GM13976 (cell line): ENCODE data around the gene POLK.

ENCODE experiments used
- DNase-seq: peaks from one replicate; pipeline ENCODE4 v3.0.0; 2012; ENCODE audit warnings: low spot score
- in situ Hi-C: fragments of 300-500 bp; cut with MboI; formaldehyde crosslinking; loops from one replicate; pipeline ENCODE4 v1.12.0; 2022; ENCODE audit warnings: low sequenced_read_pairs, mixed read lengths, inconsistent platforms; ENCODE audit not compliant: unreplicated experiment
- TF ChIP-seq, protein P1 (sequence below): IDR thresholded peaks from 2 replicates; pipeline ENCODE4 v1.5.1; 2012; ENCODE audit warnings: borderline replicate concordance, mild to moderate bottlenecking; ENCODE audit not compliant: insufficient read depth; ENCODE audit errors: extremely low read depth, missing control alignments, control extremely low read depth

Gene POLK

DNA sequence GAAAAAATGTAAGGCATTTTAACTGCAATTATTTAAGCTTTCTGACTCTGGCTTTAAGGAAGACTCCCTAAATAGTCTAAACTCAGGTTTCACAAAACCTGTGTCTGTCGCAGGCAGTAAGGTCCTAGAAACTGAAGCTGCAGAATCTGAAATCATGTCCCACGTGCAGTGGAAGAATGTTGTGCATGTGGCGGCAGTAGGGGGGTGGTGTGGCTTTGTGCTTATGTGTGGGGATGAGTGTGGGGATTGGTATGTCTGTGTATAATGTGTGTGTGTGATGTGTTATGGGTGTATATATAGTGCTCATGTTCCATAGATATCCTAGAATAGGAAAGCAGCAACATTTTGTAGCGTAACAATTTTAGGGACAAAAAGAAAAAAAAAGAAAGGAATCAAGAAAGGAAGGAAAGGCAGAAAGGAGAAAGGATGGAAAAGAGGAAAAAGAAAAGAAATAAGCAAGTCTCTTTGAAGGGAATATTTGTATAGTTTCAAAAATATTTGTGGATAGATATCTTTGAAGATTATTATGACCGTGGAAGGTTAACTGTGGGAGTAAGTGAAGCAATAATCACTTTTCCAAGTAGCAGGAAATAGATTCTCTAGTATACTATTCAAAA is 106.2 kb downstream of the POLK start:
- TF ChIP-seq, protein P1, sequence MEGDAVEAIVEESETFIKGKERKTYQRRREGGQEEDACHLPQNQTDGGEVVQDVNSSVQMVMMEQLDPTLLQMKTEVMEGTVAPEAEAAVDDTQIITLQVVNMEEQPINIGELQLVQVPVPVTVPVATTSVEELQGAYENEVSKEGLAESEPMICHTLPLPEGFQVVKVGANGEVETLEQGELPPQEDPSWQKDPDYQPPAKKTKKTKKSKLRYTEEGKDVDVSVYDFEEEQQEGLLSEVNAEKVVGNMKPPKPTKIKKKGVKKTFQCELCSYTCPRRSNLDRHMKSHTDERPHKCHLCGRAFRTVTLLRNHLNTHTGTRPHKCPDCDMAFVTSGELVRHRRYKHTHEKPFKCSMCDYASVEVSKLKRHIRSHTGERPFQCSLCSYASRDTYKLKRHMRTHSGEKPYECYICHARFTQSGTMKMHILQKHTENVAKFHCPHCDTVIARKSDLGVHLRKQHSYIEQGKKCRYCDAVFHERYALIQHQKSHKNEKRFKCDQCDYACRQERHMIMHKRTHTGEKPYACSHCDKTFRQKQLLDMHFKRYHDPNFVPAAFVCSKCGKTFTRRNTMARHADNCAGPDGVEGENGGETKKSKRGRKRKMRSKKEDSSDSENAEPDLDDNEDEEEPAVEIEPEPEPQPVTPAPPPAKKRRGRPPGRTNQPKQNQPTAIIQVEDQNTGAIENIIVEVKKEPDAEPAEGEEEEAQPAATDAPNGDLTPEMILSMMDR: no peak
- in situ Hi-C loops: no loop called here
- no peak for DNase-seq

DNA sequence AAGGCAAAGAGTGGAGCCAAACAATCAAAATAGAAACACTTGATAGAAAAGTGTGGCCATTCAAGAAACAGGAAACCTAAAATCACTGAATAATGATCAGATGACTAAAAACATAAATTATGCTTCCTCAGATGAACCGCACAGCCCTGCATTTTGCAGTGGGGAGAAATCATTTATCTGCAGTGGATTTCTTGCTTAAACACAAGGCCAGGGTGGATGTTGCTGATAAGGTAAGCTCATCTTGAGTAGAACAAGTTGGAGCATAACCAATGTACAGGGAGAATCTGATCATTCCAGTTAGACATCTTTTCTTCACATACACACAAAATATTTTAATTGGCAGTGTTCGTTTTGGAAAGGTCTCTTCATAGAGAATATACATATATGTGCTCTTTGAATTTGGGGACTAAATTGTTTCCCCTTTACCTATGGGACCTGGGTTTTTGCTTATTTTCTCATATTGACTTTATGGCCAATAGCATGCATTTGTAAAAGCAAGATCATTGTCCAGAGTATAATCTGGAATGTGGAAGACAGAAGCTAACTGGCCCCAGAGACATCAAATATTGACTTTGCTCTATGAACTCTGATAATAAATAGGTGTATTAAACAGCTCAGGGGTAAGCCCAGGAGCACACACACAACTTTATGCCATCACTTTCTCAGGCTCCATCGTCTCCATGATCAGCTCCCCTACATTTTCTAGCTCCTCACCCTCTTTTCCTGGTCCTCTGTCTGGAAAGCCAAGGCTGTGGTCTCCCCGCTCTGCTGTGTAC is 108.7 kb downstream of the POLK start:
- TF ChIP-seq, protein P1: no peak
- in situ Hi-C loops: no loop called here
- no peak for DNase-seq

DNA sequence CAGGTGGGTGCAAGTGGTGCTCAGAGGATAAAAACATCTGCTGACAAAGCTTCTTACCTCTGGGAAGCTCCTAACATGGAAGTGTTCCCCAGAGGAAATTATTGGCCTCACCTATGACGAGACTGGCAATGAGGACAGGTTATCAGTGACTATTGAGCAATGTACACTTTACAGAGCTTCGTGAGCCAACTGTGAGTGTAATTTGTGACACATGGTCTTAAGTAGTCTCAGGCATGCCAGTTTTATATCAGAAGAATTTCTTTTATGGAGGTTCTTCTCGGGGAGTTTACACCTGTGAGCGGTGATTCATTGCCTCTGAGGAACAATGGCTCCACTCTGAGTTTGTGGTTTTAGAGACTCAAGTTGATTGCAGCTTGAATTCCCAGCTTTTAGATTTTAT is 110.9 kb downstream of the POLK start:
- DNase-seq: no peak
- in situ Hi-C loops: no loop called here
- TF ChIP-seq, protein P1: no peak

DNA sequence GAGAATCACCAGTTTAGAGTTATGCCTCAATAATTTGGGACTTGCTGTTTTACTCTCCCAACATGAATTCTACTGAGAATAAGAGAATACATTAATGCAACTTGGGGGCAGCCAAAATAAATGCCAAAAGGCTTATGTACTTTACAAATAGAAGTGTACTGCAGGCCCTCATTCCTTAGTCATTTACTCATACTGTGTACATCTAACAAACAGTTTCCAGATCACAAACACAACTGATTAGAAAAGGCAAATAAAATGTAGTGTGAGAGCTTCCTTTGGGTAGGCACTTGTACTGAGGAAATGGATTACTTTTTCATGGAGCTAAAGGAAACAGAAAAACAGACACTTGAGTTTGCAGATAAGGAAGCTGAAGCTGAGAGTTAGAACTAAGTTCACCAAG is 112.2 kb downstream of the POLK start:
- TF ChIP-seq, protein P1: no peak
- in situ Hi-C loops: no loop called here
- no peak for DNase-seq

DNA sequence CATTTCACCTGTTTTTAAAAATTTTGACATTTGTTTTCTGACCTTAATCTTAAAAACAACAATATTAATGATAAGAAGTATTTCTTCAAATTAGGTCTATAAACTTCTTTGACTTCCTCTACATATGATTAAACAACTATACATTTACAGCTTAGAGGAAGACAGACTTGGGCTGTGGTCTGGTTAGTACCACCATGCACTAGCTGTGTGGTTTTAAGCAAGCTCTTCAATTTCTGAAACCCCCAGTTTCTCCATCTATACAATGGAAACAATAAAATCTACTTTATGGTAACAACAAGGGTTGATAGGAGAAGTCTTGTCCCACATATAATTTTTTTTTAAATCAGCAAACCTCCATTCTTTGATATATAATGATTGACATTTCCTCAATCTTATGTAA is 115.3 kb downstream of the POLK start:
- no peak for DNase-seq
- TF ChIP-seq, protein P1: no peak
- in situ Hi-C loops: no loop called here

DNA sequence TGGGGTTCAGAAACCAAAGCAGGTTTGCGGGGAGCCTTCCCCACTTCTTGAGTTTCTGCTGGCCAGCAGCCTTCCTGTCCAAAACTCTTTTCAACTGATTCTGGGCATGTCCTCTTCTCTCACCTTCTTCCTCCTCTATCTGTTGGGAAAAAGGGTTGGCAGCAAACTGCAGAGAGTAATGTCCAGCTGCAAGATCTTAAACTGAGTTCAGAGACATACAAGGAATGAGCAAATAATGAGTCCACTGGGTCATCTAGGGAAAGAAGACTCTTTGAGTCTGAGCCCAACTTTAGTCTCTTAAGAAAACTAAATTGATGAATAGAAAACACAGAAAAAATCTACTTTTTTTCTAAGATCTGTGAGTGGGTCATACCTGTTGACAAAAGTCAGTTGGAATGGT is 116.1 kb downstream of the POLK start:
- in situ Hi-C loops: no loop called here
- TF ChIP-seq, protein P1: no peak
- DNase-seq: no peak
